ENCODE results near the gene BRSK2. TPM values are rescaled to one million over a fixed set of nuclear protein-coding genes. Genes with fewer than 3 reads are reported as not detected.

Gene BRSK2
- total and polyA plus RNA-seq, 9 of the 15 experiments (the other 6 are each of a cell fraction or from before 2014, with no cell fraction given): 0.06 to 0.52 (median 0.18) TPM; not detected in 5

- no peak overlapping the region for H2AFZ ChIP-seq (ENCODE audit: low read depth, low read length)
- no peak for FAIRE-seq
- in situ Hi-C loops (cut with MboI) (no loop called here), intact Hi-C loops (cut with micrococcal nuclease) (no loop called here)
- TF ChIP-seq CBFB (CRISPR knock-in tag; IDR thresholded peaks at IDR 0.05): no peak
- TF ChIP-seq ZNF146 (CRISPR knock-in tag; IDR thresholded peaks at IDR 0.05; ENCODE audit: unreplicated experiment): no peak
- no peak for TF ChIP-seq CTCFL (IDR thresholded peaks at IDR 0.05; ENCODE audit: borderline replicate concordance, insufficient read depth, low read depth, low read length, poor library complexity, severe bottlenecking)
- no peak for TF ChIP-seq KAT7 (CRISPR knock-in tag; IDR thresholded peaks at IDR 0.05; ENCODE audit: borderline replicate concordance)
- no peak for TF ChIP-seq NFIC (IDR thresholded peaks at IDR 0.05)
- no peak for TF ChIP-seq COPS2 (conservative IDR thresholded peaks at IDR 0.05)
- TF ChIP-seq SIN3A (IDR thresholded peaks at IDR 0.05; ENCODE audit: borderline replicate concordance in 2 of 2, control insufficient read depth in 1 of 2, low read depth in 2 of 2, low read length in 2 of 2): no peak
- no peak for TF ChIP-seq HNRNPK (IDR thresholded peaks at IDR 0.05; ENCODE audit: low read depth, low read length, poor library complexity, severe bottlenecking)
- no peak for TF ChIP-seq TGIF2 (CRISPR knock-in tag; IDR thresholded peaks at IDR 0.05)
- no peak for TF ChIP-seq MAZ (CRISPR knock-in tag; conservative IDR thresholded peaks at IDR 0.05 in 1 of 2, IDR thresholded peaks at IDR 0.05 in 1 of 2)
- no peak for TF ChIP-seq BMI1 (IDR thresholded peaks at IDR 0.05; ENCODE audit: low read length)
- no peak for TF ChIP-seq CBFA2T2 (conservative IDR thresholded peaks at IDR 0.05)
- no peak for TF ChIP-seq ZNF408 (CRISPR knock-in tag; IDR thresholded peaks at IDR 0.05; ENCODE audit: low read depth)
- no peak for TF ChIP-seq HNRNPH1 (optimal IDR thresholded peaks at IDR 0.05; ENCODE audit: low read depth, low read length)
- TF ChIP-seq NR3C1 (CRISPR knock-in tag; IDR thresholded peaks at IDR 0.05): no peak
- no peak for TF ChIP-seq NKRF (IDR thresholded peaks at IDR 0.05; ENCODE audit: borderline replicate concordance)
- TF ChIP-seq ZNF12 (CRISPR knock-in tag; IDR thresholded peaks at IDR 0.05): no peak
- no peaks in the 10 kb centered on the region for H3K27me3 ChIP-seq (ENCODE audit: control insufficient read depth in 2 of 2, insufficient read depth in 2 of 2, low read length in 2 of 2)
- H3K4me3 ChIP-seq: no peak overlapping the region
- H4K20me1 ChIP-seq (replicated peaks; ENCODE audit: control insufficient read depth, insufficient read depth, low read length): peaks cover 60% of the 10 kb centered on the region
- peaks cover under 1% of the 10 kb centered on the region for H3K79me2 ChIP-seq (ENCODE audit: control insufficient read depth, insufficient read depth, low read length)
- H3K27ac ChIP-seq (ENCODE audit: extremely low read depth, low read depth, low read length): no peak overlapping the region
- H3K9ac ChIP-seq (ENCODE audit: insufficient read depth in 1 of 2, low read depth in 2 of 2, low read length in 2 of 2): no peak overlapping the region; a peak in 1 of 4 replicates
- CTCF ChIA-PET (ENCODE audit: low intra/inter-chr PET ratio): no interaction called here
- no peaks in the 10 kb centered on the region for H3K36me3 ChIP-seq (ENCODE audit: control insufficient read depth, insufficient read depth, low read length)
- peaks cover 10% of the 10 kb centered on the region for H3K9me1 ChIP-seq (ENCODE audit: control insufficient read depth, insufficient read depth, low read length)
- POLR2A ChIA-PET: no interaction called here
- no peak overlapping the region for H3K4me2 ChIP-seq (ENCODE audit: insufficient read depth, low read length)
- DNase-seq (ENCODE audit: extremely low read depth in 1 of 4, low spot score in 3 of 4): no peak
- H3K9me3 ChIP-seq (replicated peaks; ENCODE audit: control insufficient read depth, insufficient read depth, low read depth, low read length): no peaks in the 10 kb centered on the region
- no peak for ATAC-seq
- H3K4me1 ChIP-seq (replicated peaks in 1 of 2; ENCODE audit: control insufficient read depth in 2 of 2, insufficient read depth in 2 of 2, low read length in 2 of 2): peaks cover 9 to 32% of the 10 kb centered on the region in 2 experiments
- 60% methylated on average over 6 of the region's 10 CpGs for WGBS (ENCODE audit: insufficient coverage, low coverage, missing lambda C conversion rate)
- no TSS peak for BruUV-seq (replicated peaks)
Measured at GRCh38 chr11:1508986-1509385, 119.3 kb downstream of the BRSK2 start.

All from K562 (cell line).